Breast epithelium (tissue), 3 donors: ENCODE results near the gene DEK.

Experiments used
- POLR2A ChIP-seq: fragments of 450-650 bp; IDR thresholded peaks from one replicate; pipeline ENCODE4 v1.6.1; 2016; ENCODE audit warnings: antibody characterized with exemption, mild to moderate bottlenecking, moderate library complexity
- TF ChIP-seq, protein P1 (sequence below), 3 donors: fragments of 450-650 bp; IDR thresholded peaks; one replicate each; pipeline ENCODE4 v1.5.1; 2016 to 2017; ENCODE audit warnings: antibody characterized with exemption in 3 of 3, mild to moderate bottlenecking in 3 of 3, moderate library complexity in 3 of 3

DNA sequence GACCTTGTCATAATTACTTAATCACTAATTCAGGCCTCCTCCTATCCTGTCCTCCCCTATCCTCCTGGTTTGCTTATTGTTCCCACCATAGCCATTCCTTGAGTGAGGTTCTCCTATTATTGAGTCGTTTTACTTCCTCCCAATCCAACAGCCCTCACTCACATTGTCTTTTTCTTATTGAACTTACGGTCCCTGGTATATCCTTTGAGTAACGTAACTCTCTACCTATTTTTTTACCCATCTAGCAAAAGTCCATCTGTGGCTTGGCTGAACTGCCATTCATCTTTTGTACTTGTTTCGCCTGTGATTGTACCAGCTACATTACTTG, 43.1 kb downstream of the DEK start:
- TF ChIP-seq, protein P1, sequence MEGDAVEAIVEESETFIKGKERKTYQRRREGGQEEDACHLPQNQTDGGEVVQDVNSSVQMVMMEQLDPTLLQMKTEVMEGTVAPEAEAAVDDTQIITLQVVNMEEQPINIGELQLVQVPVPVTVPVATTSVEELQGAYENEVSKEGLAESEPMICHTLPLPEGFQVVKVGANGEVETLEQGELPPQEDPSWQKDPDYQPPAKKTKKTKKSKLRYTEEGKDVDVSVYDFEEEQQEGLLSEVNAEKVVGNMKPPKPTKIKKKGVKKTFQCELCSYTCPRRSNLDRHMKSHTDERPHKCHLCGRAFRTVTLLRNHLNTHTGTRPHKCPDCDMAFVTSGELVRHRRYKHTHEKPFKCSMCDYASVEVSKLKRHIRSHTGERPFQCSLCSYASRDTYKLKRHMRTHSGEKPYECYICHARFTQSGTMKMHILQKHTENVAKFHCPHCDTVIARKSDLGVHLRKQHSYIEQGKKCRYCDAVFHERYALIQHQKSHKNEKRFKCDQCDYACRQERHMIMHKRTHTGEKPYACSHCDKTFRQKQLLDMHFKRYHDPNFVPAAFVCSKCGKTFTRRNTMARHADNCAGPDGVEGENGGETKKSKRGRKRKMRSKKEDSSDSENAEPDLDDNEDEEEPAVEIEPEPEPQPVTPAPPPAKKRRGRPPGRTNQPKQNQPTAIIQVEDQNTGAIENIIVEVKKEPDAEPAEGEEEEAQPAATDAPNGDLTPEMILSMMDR (IDR thresholded peaks at IDR 0.05): no peak
- TF ChIP-seq POLR2A: no peak
